Prostate gland (tissue), 2 donors: ENCODE measurements around the gene MYH7B. TPM values are rescaled to one million over a fixed set of nuclear protein-coding genes. Genes with fewer than 3 reads are reported as not detected.

ENCODE experiments used
- DNase-seq: peaks from one replicate; pipeline ENCODE4 v3.0.0-alpha.2; 2019; ENCODE audit warnings: low spot score
- H3K27ac ChIP-seq, 2 donors: fragments of 200-600 bp; sonication (generic); 2 replicates each; pipeline ENCODE4 v1.5.1; 2017 to 2019
- H3K27me3 ChIP-seq: fragments of 200-600 bp; sonication (generic); replicated peaks from 2 replicates; pipeline ENCODE4 v1.5.1; 2019; ENCODE audit not compliant: insufficient read depth
- H3K36me3 ChIP-seq, 2 donors: fragments of 200-600 bp; sonication (generic); 1 replicate in 1 of 2; 2 replicates in 1 of 2; pipeline versions ENCODE4 v1.5.1 to v1.8.1; 2017 to 2019
- H3K4me1 ChIP-seq: fragments of 200-600 bp; sonication (generic); replicated peaks from 2 replicates; pipeline ENCODE4 v1.5.1; 2019
- H3K4me3 ChIP-seq, 2 donors: fragments of 200-600 bp; sonication (generic); 2 replicates each; pipeline ENCODE4 v1.5.1; 2017 to 2019
- H3K9me3 ChIP-seq: fragments of 200-600 bp; sonication (generic); 2 replicates; pipeline ENCODE4 v1.5.1; 2017
- POLR2A ChIP-seq: fragments of 450-650 bp; IDR thresholded peaks from one replicate; pipeline ENCODE4 v1.6.1; 2016; ENCODE audit warnings: antibody characterized with exemption, mild to moderate bottlenecking
- POLR2AphosphoS5 ChIP-seq: sonication (generic); formaldehyde crosslinking; IDR thresholded peaks from one replicate; pipeline ENCODE4 v1.6.1; 2017; ENCODE audit warnings: antibody characterized with exemption
- WGBS: methylation state at CpG from one replicate; pipeline ENCODE4 v1.1.5; 2018; 5-methylcytosine and 5-hydroxymethylcytosine counted together
- intact Hi-C: fragments of 100-400 bp; cut with DNase I; formaldehyde crosslinking; loops from one replicate; pipeline ENCODE4 v1.14.2; 2022
- total RNA-seq, 2 donors: library from RNA; depleted of rRNA; stranded (reverse); fragments of >200 nt; gene quantifications; one replicate each; pipeline ENCODE4 v1.1.0, GENCODE V29; 2016
- TF ChIP-seq, protein P1 (sequence below), 4 experiments: fragments of 200-600 bp in 2 of 4; fragments of 450-650 bp in 2 of 4; sonication (generic) in 2 of 4; IDR thresholded peaks; 1 replicate in 3 of 4; 2 replicates in 1 of 4; pipeline ENCODE4 v1.5.1; 2016 to 2019; ENCODE audit warnings: antibody characterized with exemption in 4 of 4, mild to moderate bottlenecking in 2 of 4, moderate library complexity in 2 of 4

MYH7B gene
- total RNA-seq, 2 donors from 2014 or later: 0.27 to 11.5 TPM

DNA sequence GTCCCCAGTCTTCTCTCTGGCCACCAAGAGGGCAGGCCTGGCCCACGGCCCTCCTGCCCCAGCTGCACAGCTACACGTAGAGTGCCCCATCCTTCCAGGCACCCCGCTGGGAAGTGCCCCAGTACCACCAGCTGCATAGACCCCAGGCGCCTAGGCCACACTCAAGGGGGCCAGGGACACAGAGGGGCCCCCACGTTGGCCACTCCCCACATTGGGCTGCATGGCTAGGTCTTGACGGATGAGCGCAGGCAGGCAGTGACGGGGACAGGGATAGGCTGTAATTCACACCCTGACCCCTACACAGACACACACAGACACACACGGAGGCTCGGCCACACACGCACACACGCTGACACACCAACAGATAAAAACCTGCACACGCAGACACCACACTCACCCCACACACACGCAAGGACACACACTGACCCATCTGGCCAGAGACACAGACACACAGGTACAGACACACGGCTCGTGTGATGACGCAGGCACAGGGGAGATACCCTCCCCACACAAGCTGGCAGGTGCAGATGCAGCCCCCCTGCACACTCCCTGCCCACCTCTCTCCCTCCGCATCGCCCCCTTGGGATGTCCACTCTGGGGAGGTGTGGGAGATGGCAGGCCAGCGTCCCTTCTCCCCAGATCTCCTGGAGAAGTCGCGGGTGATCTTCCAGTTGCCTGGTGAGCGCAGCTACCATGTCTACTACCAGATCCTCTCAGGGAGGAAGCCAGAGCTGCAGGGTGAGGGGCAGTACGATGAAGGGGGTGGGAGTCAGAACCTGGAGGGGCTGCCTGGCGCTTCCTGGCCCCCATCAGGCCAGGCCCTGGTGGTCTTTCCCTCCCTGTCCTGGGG, 30.0 kb downstream of the MYH7B start:
- no peak for DNase-seq
- WGBS: 72% methylated on average over 25 of the region's 25 CpGs
- Histone ChIP-seq H3K9me3 (no peaks in the 10 kb centered on the region), H3K36me3 (no peaks in the 10 kb centered on the region), H3K27ac (no peak overlapping the region), H3K4me1 (no peaks in the 10 kb centered on the region), H3K4me3 (no peak overlapping the region), H3K27me3 (peaks cover 2% of the 10 kb centered on the region)
- TF ChIP-seq POLR2AphosphoS5: no peak
- TF ChIP-seq, protein P1, sequence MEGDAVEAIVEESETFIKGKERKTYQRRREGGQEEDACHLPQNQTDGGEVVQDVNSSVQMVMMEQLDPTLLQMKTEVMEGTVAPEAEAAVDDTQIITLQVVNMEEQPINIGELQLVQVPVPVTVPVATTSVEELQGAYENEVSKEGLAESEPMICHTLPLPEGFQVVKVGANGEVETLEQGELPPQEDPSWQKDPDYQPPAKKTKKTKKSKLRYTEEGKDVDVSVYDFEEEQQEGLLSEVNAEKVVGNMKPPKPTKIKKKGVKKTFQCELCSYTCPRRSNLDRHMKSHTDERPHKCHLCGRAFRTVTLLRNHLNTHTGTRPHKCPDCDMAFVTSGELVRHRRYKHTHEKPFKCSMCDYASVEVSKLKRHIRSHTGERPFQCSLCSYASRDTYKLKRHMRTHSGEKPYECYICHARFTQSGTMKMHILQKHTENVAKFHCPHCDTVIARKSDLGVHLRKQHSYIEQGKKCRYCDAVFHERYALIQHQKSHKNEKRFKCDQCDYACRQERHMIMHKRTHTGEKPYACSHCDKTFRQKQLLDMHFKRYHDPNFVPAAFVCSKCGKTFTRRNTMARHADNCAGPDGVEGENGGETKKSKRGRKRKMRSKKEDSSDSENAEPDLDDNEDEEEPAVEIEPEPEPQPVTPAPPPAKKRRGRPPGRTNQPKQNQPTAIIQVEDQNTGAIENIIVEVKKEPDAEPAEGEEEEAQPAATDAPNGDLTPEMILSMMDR (IDR thresholded peaks at IDR 0.05): no peak
- no peak for TF ChIP-seq POLR2A
- intact Hi-C loops: no loop called here

DNA sequence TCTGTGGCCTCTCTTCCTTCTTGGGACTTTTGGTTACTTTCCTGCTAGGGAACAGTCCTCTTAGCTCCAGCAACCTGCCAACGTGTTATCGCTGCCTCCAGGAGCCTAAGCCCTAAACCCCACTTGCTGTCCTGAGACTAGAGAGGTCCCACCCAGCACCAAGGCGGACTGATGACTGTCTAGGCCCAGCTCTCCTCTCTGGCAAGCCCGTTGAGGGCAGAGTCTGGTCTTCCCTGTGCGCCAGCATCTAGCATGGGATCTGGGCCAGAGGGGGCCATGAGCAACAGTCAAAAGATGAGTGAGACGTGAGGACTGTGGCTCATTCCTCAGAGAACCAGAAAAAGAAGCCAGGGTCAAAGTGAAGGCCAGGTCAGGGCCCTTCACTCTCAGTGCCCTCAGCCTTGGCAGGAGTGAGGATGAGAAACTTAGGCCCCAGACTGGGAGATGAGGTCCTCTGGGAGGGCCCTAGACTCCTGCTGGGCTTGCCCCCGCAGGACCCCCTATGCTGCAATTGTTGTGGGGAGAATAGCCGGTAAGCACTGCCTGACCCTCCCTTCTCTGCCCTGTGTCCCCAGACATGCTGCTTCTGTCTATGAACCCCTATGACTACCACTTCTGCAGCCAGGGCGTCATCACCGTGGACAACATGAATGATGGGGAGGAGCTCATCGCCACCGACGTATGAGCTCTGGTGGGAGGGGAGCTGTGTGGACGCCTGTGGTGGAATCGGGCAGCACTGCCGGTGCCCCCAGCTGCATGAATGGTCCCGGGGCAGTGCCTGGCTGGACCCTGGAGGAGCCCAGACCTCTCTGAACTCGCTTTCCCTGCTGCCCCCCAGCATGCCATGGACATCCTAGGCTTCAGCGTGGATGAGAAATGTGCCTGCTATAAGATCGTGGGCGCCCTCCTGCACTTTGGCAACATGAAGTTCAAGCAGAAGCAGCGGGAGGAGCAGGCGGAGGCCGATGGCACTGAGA, 30.9 kb downstream of the MYH7B start:
- TF ChIP-seq POLR2AphosphoS5 (no peak), POLR2A (no peak)
- TF ChIP-seq, protein P1 (IDR thresholded peaks at IDR 0.05): no peak
- H3K9me3 ChIP-seq: no peaks in the 10 kb centered on the region
- intact Hi-C loops: no loop called here
- no peak overlapping the region for H3K4me3 ChIP-seq
- no peak for DNase-seq
- WGBS: 75% methylated on average over 18 of the region's 24 CpGs
- H3K27ac ChIP-seq: no peak overlapping the region
- H3K36me3 ChIP-seq: no peaks in the 10 kb centered on the region
- no peaks in the 10 kb centered on the region for H3K4me1 ChIP-seq
- H3K27me3 ChIP-seq: peaks cover 2% of the 10 kb centered on the region

DNA sequence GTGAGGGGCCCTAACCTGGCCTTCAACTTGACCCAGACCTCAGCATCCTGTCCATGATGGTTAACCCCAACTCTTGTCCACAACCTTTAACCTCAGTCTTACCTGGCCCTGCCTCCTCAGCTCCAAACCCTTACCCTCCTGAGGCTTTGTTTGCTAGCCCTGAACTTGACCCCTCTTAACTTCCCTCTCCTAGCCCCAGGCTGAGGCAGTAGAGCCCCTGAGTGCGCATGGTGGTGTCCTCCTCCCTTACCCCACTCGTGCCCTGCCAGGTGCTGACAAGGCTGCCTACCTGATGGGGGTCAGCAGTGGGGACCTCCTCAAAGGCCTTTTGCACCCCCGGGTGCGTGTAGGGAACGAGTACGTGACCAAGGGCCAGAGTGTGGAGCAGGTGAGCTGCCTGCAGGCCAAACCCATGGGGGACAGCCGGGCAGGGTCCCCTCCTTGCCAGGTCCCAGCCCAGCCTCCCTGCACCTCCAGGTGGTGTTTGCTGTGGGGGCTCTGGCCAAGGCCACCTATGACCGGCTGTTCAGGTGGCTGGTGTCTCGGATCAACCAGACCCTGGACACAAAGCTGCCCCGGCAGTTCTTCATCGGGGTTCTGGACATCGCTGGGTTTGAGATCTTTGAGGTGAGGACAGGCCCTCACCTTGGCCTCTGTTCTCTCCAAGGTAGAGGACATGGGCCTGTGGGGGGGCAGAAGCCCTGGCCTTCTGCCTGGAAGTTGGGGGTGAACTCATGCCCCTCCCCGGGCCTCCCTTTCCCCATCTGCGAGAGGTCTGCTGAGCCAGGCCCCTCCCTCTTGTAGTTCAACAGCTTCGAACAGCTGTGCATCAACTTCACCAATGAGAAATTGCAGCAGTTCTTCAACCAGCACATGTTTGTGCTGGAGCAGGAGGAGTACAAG, 31.9 kb downstream of the MYH7B start:
- WGBS: 74% methylated on average over 15 of the region's 15 CpGs
- TF ChIP-seq, protein P1 (IDR thresholded peaks at IDR 0.05): no peak
- TF ChIP-seq POLR2AphosphoS5 (no peak), POLR2A (no peak)
- Histone ChIP-seq H3K27me3 (peaks cover 2% of the 10 kb centered on the region), H3K27ac (no peak overlapping the region), H3K9me3 (no peaks in the 10 kb centered on the region), H3K36me3 (no peaks in the 10 kb centered on the region), H3K4me3 (no peak overlapping the region), H3K4me1 (no peaks in the 10 kb centered on the region)
- intact Hi-C loops: no loop called here
- DNase-seq: no peak

DNA sequence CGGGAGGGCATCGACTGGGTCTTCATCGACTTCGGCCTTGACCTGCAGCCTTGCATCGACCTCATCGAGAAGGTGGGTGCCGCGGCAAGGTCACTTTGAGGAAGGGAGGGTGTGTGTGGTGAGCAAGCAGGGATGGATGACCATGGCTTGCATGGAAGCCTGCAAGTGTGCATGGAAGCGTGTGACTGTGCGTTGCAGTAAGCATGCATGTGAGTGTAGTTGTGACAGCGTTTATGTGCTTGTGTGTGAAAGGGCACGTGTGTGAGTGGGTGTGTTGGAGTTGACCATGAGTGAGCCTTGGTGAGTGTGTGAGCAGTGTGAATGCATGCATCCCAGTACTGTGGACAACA, 32.5 kb downstream of the MYH7B start:
- H3K36me3 ChIP-seq: no peaks in the 10 kb centered on the region
- no peak overlapping the region for H3K27ac ChIP-seq
- intact Hi-C loops: no loop called here
- 83% methylated on average over 12 of the region's 12 CpGs for WGBS
- H3K9me3 ChIP-seq: no peaks in the 10 kb centered on the region
- no peak for DNase-seq
- H3K27me3 ChIP-seq: peaks cover 2% of the 10 kb centered on the region
- H3K4me3 ChIP-seq: no peak overlapping the region
- TF ChIP-seq POLR2A: no peak
- TF ChIP-seq, protein P1 (IDR thresholded peaks at IDR 0.05): no peak
- TF ChIP-seq POLR2AphosphoS5: no peak
- no peaks in the 10 kb centered on the region for H3K4me1 ChIP-seq
